ENCODE data around the gene WDR87.

The WDR87 gene

GRCh38 chr19:37903096-37903495 lies 3.3 kb downstream of the WDR87 start:
- FAIRE-seq (no peak), DNase-seq (ENCODE audit: insufficient read length, low spot score) (no peak)
- TF ChIP-seq CTCF (IDR thresholded peaks at IDR 0.05; ENCODE audit: insufficient read depth, missing control alignments): no peak

DNA sequence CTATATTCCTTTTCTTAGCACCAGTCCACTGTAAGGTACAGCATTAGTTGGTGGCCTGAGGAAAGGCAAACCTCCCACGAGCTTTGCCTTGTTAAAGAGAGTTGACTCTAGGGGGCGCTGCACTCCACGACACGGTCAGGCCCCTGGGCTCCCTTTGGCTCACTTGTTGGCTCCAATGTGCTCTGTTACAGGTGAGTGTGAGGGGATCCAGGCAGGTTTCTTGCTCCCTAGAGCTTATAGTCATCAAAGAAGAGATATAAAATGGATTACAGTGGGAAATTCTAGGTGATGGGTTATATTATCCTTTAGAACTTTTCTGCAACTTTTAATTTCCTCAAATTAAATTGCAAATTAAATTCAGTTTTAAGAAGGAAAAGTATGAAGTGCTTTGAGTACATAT lies 3.7 kb downstream of the WDR87 start:
- peak; percentile 87 for DNase-seq (ENCODE audit: insufficient read length, low spot score)
- no peak for FAIRE-seq
- TF ChIP-seq CTCF (IDR thresholded peaks at IDR 0.05; ENCODE audit: insufficient read depth, missing control alignments): peak; percentile 94

DNA sequence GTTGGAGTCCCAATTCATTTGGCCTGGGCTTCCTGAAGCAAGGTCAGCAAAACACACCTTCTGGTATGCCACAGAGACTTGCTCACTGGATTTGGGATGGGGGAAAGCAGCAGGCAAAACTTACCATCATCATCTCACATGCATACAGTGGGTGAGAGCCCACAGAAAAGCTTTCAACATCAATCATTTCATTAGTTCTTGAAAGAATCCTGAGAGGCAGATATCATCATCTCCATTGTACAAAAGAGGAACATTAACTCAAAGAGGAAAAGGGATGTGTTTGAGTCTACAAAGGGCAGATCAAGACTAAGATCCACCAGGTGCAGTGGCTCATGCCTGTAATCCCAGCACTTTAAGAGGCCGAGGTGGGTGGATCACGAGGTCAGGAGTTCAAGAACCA lies 6.4 kb downstream of the WDR87 start:
- FAIRE-seq: no peak
- no peak for TF ChIP-seq CTCF (IDR thresholded peaks at IDR 0.05; ENCODE audit: insufficient read depth, missing control alignments)
- DNase-seq (ENCODE audit: insufficient read length, low spot score): no peak

- DNase-seq (ENCODE audit: insufficient read length, low spot score): no peak
Measured at GRCh38 chr19:37899453-37899852, 6.9 kb downstream of the WDR87 start.

DNA sequence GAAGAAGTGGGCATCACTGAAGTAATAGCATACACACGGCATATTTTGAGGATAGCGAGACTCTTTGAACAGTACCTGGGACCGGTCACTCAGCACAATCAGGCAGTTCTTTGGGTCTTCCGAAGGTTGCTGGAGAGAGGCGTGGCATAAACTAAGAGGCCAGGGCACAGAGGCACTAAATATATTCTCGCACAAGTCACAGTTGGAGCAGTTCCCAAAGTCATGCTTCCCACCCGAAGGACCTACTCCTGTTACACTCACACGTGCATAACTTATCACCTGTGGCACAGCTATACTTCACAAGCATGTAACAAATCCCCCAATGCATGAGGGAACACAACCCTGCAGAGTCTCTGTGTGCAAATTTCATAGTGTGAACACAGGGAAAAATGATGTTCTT lies 10.2 kb downstream of the WDR87 start:
- no peak for TF ChIP-seq CTCF (IDR thresholded peaks at IDR 0.05; ENCODE audit: insufficient read depth, missing control alignments)
- FAIRE-seq: no peak

More at GRCh38 chr19:37899453-37899852, 6.9 kb downstream of the WDR87 start:
- TF ChIP-seq CTCF (IDR thresholded peaks at IDR 0.05; ENCODE audit: insufficient read depth, missing control alignments): no peak
- FAIRE-seq: no peak

DNA sequence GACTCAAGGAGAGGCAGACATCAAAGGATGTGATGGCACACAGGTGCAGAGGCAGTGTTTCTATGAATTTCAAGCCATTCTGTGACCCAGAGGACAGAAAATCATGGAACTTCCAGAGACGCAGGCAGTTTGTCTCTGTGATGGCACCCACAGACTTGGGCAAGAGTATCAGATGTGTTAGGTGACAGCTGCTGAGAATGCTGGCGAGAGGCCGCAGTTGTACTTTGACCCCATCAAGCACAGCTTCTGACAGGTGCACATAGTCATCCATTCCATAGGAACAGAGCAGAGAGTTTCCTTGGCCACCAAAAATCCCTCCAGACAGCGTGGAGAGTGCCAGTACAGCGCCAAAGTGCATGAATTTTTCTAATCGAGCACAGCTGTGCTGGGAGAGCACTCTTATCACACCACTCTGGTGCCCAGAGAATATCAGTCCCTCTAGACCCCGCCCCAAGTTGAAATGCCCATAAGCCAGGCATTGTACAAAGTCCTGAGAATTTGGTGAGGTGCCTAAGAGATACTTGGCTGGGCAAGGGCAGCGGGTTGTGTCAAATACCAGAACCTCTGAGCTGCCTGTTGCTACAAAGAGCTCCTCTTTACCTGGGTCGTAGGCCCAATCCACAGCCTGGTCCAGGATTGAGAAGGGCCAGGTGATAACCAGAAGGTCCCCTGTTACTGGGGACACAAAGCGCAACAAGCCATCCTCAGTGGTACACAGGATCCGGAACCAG lies 12.4 kb downstream of the WDR87 start:
- FAIRE-seq: no peak

More for the DNA sequence above, 10.2 kb downstream of the WDR87 start:
- no peak for DNase-seq (ENCODE audit: insufficient read length, low spot score)

More for the DNA sequence above, 12.4 kb downstream of the WDR87 start:
- TF ChIP-seq CTCF (IDR thresholded peaks at IDR 0.05; ENCODE audit: insufficient read depth, missing control alignments): no peak
- DNase-seq (ENCODE audit: insufficient read length, low spot score): no peak
